ENCODE data around the gene EWSR1.

Gene EWSR1

DNA sequence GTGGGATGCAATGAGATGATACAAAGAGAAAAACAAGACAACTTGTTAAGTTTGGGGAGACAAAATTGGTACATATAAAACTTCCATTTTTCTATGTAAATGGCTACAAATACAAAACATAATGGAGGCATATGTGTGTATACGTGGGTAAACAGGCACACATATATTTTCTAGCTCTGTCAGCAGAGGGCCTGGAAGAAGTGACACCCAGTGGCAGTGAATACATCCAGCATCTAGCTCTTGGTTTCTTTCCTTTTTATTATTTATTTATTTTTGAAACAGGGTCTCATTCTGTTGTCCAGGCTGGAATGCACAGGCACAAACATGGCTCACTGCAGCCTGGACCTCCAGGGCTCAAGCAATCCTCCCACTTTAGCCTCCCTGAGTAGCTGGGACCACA is 52.5 kb downstream of the EWSR1 start:
- DNase-seq = no peak

GRCh38 chr22:29323641-29324040 is 55.6 kb downstream of the EWSR1 start:
- no peak for DNase-seq

- DNase-seq = no peak
Observed at GRCh38 chr22:29325356-29325755, 57.3 kb downstream of the EWSR1 start.

- DNase-seq = no peak
Observed at GRCh38 chr22:29325785-29326315, 57.8 kb downstream of the EWSR1 start.

- DNase-seq = no peak
Observed at GRCh38 chr22:29326481-29326880, 58.4 kb downstream of the EWSR1 start.

GRCh38 chr22:29327089-29327764 is 59.2 kb downstream of the EWSR1 start:
- no peak for DNase-seq

DNA sequence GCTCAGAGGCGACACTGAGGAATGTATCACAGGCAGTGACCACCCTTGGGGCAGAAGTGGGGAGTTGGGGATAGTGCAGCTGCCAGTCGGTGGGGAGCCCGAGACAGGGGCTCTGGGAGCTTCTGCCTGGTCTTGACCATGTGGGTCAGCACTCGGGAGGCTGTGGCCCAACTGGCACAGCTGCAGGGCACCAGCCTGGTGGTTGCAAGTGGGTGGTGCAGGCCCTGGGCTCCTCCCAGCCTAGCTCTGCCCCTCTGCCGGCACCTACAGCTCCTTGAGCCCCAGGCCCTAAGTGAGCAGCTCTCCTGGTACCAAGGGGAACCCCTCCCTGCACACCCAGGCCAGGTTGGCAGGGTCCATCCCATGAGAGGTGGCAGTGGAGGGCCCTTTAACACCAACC is 60.0 kb downstream of the EWSR1 start:
- no peak for DNase-seq

- no peak for DNase-seq
Observed at GRCh38 chr22:29328566-29329500, 60.8 kb downstream of the EWSR1 start.

DNA sequence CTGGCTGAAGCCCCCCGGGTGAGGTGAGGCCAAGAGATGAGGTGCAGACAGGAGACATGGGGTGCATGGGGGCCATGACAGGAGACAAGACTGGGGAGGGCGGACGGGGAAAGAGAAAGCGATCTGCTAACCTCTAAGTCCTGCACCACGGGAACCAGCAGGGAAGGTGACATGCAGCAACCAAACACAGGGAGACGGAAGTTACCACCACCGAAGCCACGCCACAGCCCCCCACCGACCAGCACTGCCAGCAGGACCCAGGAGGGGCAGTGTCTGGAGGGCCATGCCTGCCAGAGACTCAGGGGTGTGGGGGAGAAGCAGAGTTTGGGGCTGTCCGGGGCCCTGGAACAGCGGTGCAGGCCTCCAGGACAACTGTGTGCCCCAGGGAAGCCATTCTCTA is 61.5 kb downstream of the EWSR1 start:
- DNase-seq = no peak

GRCh38 chr22:29330291-29330690 is 62.2 kb downstream of the EWSR1 start:
- no peak for DNase-seq

GRCh38 chr22:29330753-29331152 is 62.7 kb downstream of the EWSR1 start:
- DNase-seq = no peak

GRCh38 chr22:29331213-29331612 is 63.1 kb downstream of the EWSR1 start:
- DNase-seq = no peak

GRCh38 chr22:29331658-29332300 is 63.7 kb downstream of the EWSR1 start:
- DNase-seq = no peak

DNA sequence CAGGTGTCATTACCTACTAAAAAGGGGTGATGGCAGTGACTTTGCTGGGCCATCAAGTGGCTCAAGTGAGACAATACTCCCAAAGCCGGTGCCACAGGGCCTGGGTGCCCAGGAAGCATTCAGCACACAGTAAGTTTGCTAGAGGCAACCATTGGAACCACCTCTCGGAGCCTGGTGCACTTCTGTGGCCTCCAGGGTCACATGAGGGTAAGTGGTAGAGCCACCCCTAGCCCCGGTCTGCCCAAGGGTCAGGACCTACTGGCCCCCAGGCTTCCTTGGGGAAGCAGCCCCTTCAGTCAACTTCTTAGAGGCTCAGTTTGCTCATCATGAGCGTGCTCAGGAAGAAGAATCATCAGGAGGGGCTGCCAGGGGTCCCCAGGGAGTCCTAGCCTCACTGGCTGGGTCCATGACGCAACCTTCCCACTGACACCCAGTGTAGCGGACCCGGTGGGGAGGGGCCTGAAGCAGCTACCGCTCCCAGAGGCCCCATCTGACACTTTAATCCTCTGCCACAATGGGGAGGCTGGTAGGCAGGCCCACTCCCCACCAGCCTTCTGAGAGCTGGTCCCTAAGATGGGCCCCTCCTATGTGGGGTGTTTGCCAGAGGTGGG is 64.9 kb downstream of the EWSR1 start:
- no peak for DNase-seq

- DNase-seq = no peak
Observed at GRCh38 chr22:29334148-29334547, 66.1 kb downstream of the EWSR1 start.

GRCh38 chr22:29334696-29335344 is 66.8 kb downstream of the EWSR1 start:
- no peak for DNase-seq

DNA sequence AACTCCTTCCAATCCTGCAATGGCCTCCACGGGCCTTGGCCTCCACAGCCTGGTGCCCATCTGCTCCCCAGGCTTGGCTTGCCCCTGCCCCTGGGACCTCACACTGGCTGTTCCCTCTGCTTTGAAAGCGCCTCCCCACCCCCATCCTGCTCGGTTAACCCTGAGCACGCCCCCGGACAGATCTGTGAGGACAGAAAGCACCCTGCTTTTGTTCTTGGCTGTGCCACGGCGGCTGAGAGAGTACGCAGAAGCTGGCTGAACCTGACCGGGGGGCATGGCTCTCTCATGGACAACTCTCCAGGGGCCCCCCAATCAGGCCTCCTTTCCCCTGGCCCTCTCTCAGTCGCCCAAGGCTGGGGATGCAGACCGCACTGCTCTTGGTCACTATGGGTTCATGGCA is 67.6 kb downstream of the EWSR1 start:
- DNase-seq = no peak

- DNase-seq = no peak
Observed at GRCh38 chr22:29336751-29337490, 68.9 kb downstream of the EWSR1 start.

DNA sequence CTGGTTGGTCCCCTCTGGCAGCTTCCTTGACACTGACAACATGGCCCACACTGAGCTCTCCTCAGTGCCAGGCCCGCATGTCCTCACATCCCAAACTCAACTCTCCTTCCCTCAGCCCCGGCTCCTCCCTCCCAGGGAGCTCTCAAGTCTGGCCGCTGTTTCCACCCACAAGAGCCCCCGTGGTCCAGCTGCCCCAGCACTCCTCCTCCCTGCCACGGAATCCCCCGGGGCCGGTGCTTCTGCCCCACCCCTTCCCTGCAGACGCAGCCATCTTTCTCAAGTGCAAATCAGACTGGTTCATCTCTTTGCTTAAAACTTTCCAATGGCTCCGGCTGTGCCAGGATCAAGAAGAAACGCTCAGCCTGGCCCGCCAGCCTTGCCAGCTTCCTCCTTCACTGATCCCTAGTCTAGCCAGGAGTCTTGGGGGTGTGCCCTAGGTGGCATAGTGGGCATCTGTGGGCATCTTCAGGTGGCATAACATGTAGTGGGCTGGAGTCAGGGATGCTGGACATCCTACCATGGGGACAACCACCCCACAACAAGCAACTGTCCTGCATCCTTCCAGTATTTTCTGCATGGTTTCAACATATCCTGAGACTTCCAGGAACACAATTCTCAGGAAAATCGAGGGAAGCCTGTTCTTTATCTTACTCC is 69.7 kb downstream of the EWSR1 start:
- no peak for DNase-seq

GRCh38 chr22:29338398-29338797 is 70.3 kb downstream of the EWSR1 start:
- no peak for DNase-seq
